ENCODE data around the gene SLC23A2. TPM values are rescaled to one million over a fixed set of nuclear protein-coding genes. Genes with fewer than 3 reads are reported as not detected.
"Not testable (repeated sequence)": the region's sequence is repeated elsewhere in the genome, so short reads cannot be mapped to it uniquely, and the experiment has no call there.

SLC23A2 gene
- total RNA-seq (2014; rRNA removed; shearing (Covaris generic)): 5.9 TPM in 2 replicates

GRCh38 chr20:5001174-5002076, at the start of gene SLC23A2:
Gene SLC23A2 (minus strand): TSS chr20:5001510. CDS start chr20:4932562, 68,948 bp downstream.
- Histone ChIP-seq H3K36me3 (replicated peaks; ENCODE audit: control insufficient read depth, insufficient read depth, low read length) (no peaks in the 10 kb centered on the region), H3K27me3 (ENCODE audit: control insufficient read depth, insufficient read depth, low read length) (peaks cover 6% of the 10 kb centered on the region), H3K4me3 (ENCODE audit: insufficient read depth, low read depth, low read length) (peak within 1 kb of the TSS; percentile 64)
- DNase-seq: peak; percentile 96

GRCh38 chr20:5046656-5047339, 45.5 kb upstream of the SLC23A2 start:
- Histone ChIP-seq H3K4me3 (ENCODE audit: insufficient read depth, low read depth, low read length) (no peak overlapping the region), H3K36me3 (replicated peaks; ENCODE audit: control insufficient read depth, insufficient read depth, low read length) (no peaks in the 10 kb centered on the region), H3K27me3 (ENCODE audit: control insufficient read depth, insufficient read depth, low read length) (no peaks in the 10 kb centered on the region)
- no peak for DNase-seq

GRCh38 chr20:5045906-5046305, 44.6 kb upstream of the SLC23A2 start:
- no peak for DNase-seq
- Histone ChIP-seq H3K4me3 (ENCODE audit: insufficient read depth, low read depth, low read length) (no peak overlapping the region), H3K36me3 (replicated peaks; ENCODE audit: control insufficient read depth, insufficient read depth, low read length) (no peaks in the 10 kb centered on the region), H3K27me3 (ENCODE audit: control insufficient read depth, insufficient read depth, low read length) (no peaks in the 10 kb centered on the region)

GRCh38 chr20:5044075-5044620, 42.8 kb upstream of the SLC23A2 start:
- no peak for DNase-seq
- Histone ChIP-seq H3K36me3 (replicated peaks; ENCODE audit: control insufficient read depth, insufficient read depth, low read length) (no peaks in the 10 kb centered on the region), H3K27me3 (ENCODE audit: control insufficient read depth, insufficient read depth, low read length) (no peaks in the 10 kb centered on the region), H3K4me3 (ENCODE audit: insufficient read depth, low read depth, low read length) (no peak overlapping the region)

- peak; percentile 39 for DNase-seq
- Histone ChIP-seq H3K4me3 (ENCODE audit: insufficient read depth, low read depth, low read length) (no peak overlapping the region), H3K27me3 (ENCODE audit: control insufficient read depth, insufficient read depth, low read length) (no peaks in the 10 kb centered on the region), H3K36me3 (replicated peaks; ENCODE audit: control insufficient read depth, insufficient read depth, low read length) (no peaks in the 10 kb centered on the region)
These were observed 40.1 kb upstream of the SLC23A2 start for GRCh38 chr20:5041433-5041832.

GRCh38 chr20:5040345-5040744, 39.0 kb upstream of the SLC23A2 start:
- no peak for DNase-seq
- no peaks in the 10 kb centered on the region for H3K27me3 ChIP-seq (ENCODE audit: control insufficient read depth, insufficient read depth, low read length)

GRCh38 chr20:5039889-5040288, 38.6 kb upstream of the SLC23A2 start:
- Histone ChIP-seq H3K4me3 (ENCODE audit: insufficient read depth, low read depth, low read length) (no peak overlapping the region), H3K27me3 (ENCODE audit: control insufficient read depth, insufficient read depth, low read length) (no peaks in the 10 kb centered on the region), H3K36me3 (replicated peaks; ENCODE audit: control insufficient read depth, insufficient read depth, low read length) (no peaks in the 10 kb centered on the region)
- no peak for DNase-seq

More at GRCh38 chr20:5040345-5040744, 39.0 kb upstream of the SLC23A2 start:
- H3K36me3 ChIP-seq (replicated peaks; ENCODE audit: control insufficient read depth, insufficient read depth, low read length): no peaks in the 10 kb centered on the region
- H3K4me3 ChIP-seq (ENCODE audit: insufficient read depth, low read depth, low read length): no peak overlapping the region

- no peaks in the 10 kb centered on the region for H3K27me3 ChIP-seq (ENCODE audit: control insufficient read depth, insufficient read depth, low read length)
- no peaks in the 10 kb centered on the region for H3K36me3 ChIP-seq (replicated peaks; ENCODE audit: control insufficient read depth, insufficient read depth, low read length)
- H3K4me3 ChIP-seq (ENCODE audit: insufficient read depth, low read depth, low read length): no peak overlapping the region
- DNase-seq: no peak
These were observed 37.9 kb upstream of the SLC23A2 start for GRCh38 chr20:5039255-5039657.

- no peaks in the 10 kb centered on the region for H3K27me3 ChIP-seq (ENCODE audit: control insufficient read depth, insufficient read depth, low read length)
These were observed 35.5 kb upstream of the SLC23A2 start for GRCh38 chr20:5036828-5037227.

GRCh38 chr20:5035518-5035917, 34.2 kb upstream of the SLC23A2 start:
- not testable (repeated sequence) for H3K27me3 ChIP-seq (ENCODE audit: control insufficient read depth, insufficient read depth, low read length); H3K36me3 ChIP-seq (replicated peaks; ENCODE audit: control insufficient read depth, insufficient read depth, low read length); H3K4me3 ChIP-seq (ENCODE audit: insufficient read depth, low read depth, low read length); DNase-seq

More at GRCh38 chr20:5036828-5037227, 35.5 kb upstream of the SLC23A2 start:
- no peak for DNase-seq
- Histone ChIP-seq H3K36me3 (replicated peaks; ENCODE audit: control insufficient read depth, insufficient read depth, low read length) (no peaks in the 10 kb centered on the region), H3K4me3 (ENCODE audit: insufficient read depth, low read depth, low read length) (no peak overlapping the region)

- no peak overlapping the region for H3K4me3 ChIP-seq (ENCODE audit: insufficient read depth, low read depth, low read length)
- DNase-seq: no peak
- H3K27me3 ChIP-seq (ENCODE audit: control insufficient read depth, insufficient read depth, low read length): no peaks in the 10 kb centered on the region
- H3K36me3 ChIP-seq (replicated peaks; ENCODE audit: control insufficient read depth, insufficient read depth, low read length): no peaks in the 10 kb centered on the region
These were observed 32.3 kb upstream of the SLC23A2 start for GRCh38 chr20:5033566-5033965.

GRCh38 chr20:5031701-5032100, 30.4 kb upstream of the SLC23A2 start:
- not testable (repeated sequence) for DNase-seq; H3K36me3 ChIP-seq (replicated peaks; ENCODE audit: control insufficient read depth, insufficient read depth, low read length); H3K4me3 ChIP-seq (ENCODE audit: insufficient read depth, low read depth, low read length); H3K27me3 ChIP-seq (ENCODE audit: control insufficient read depth, insufficient read depth, low read length)

- H3K27me3 ChIP-seq (ENCODE audit: control insufficient read depth, insufficient read depth, low read length): no peaks in the 10 kb centered on the region
- H3K4me3 ChIP-seq (ENCODE audit: insufficient read depth, low read depth, low read length): no peak overlapping the region
- no peak for DNase-seq
These were observed 29.9 kb upstream of the SLC23A2 start for GRCh38 chr20:5031206-5031557.

GRCh38 chr20:5030348-5031205, 29.3 kb upstream of the SLC23A2 start:
- DNase-seq: no peak
- Histone ChIP-seq H3K36me3 (replicated peaks; ENCODE audit: control insufficient read depth, insufficient read depth, low read length) (no peaks in the 10 kb centered on the region), H3K27me3 (ENCODE audit: control insufficient read depth, insufficient read depth, low read length) (no peaks in the 10 kb centered on the region)

More at GRCh38 chr20:5031206-5031557, 29.9 kb upstream of the SLC23A2 start:
- H3K36me3 ChIP-seq (replicated peaks; ENCODE audit: control insufficient read depth, insufficient read depth, low read length): no peaks in the 10 kb centered on the region

More at GRCh38 chr20:5030348-5031205, 29.3 kb upstream of the SLC23A2 start:
- no peak overlapping the region for H3K4me3 ChIP-seq (ENCODE audit: insufficient read depth, low read depth, low read length)

All from H7 (cell line).